HL-60 (cell line): Measurements from ENCODE around the gene MILR1.
A peak's percentile ranks its signal among the peaks of the same experiment; 100 is the strongest.

ENCODE experiments used
- DNase-seq, 2 experiments: peaks; one replicate each; pipeline ENCODE4 v3.0.0-alpha.2; 2010 to 2020; ENCODE audit warnings: low read depth in 1 of 2, low spot score in 1 of 2
- H3K27ac ChIP-seq: fragments of 250-450 bp; sonication (Bioruptor Pico); replicated peaks from 2 replicates; pipeline ENCODE4 v1.5.1; 2020; ENCODE audit warnings: mild to moderate bottlenecking, moderate library complexity
- H3K27me3 ChIP-seq: fragments of 250-450 bp; sonication (Bioruptor Pico); 2 replicates; pipeline ENCODE4 v1.5.1; 2021; ENCODE audit warnings: mild to moderate bottlenecking, moderate library complexity; ENCODE audit not compliant: insufficient read depth, poor library complexity, severe bottlenecking
- H3K4me3 ChIP-seq: replicated peaks from 2 replicates; pipeline ENCODE4 v1.5.1; 2011; ENCODE audit warnings: mild to moderate bottlenecking, control low read depth, low read length; ENCODE audit not compliant: insufficient read depth
- GABPA ChIP-seq: IDR thresholded peaks from 2 replicates; pipeline ENCODE4 v1.6.1; 2012; ENCODE audit warnings: low read depth
- POLR2AphosphoS5 ChIP-seq: IDR thresholded peaks from 2 replicates; pipeline ENCODE4 v1.6.1; 2012; ENCODE audit warnings: low read depth
- REST ChIP-seq: IDR thresholded peaks from 2 replicates; pipeline ENCODE4 v1.6.1; 2012; ENCODE audit warnings: low read depth; ENCODE audit not compliant: insufficient replicate concordance
- SPI1 ChIP-seq: IDR thresholded peaks from 2 replicates; pipeline ENCODE4 v1.6.1; 2012; ENCODE audit warnings: low read depth, mild to moderate bottlenecking, borderline replicate concordance
- TF ChIP-seq, protein P1 (sequence below): IDR thresholded peaks from one replicate; pipeline ENCODE4 v1.5.1; 2011; ENCODE audit warnings: low read length, control low read depth, inconsistent platforms; ENCODE audit not compliant: insufficient read depth

MILR1 gene

DNA sequence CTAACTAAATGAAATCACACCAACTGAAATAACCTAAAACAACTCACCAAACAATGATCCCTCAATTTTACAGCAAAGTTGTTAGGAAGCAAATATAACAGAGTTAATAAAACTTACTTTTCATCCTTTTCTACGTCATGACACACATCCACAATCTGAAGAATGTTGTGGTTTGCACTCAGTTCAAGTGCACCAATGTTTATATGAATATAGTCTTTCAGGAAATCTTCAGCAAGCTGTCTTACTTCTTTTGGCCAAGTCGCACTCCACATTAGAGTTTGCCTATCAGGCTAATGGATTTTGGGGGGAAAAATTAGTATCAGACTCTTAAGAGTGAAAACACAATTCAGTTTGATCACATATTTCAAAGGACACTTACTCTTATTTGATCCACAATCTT lies 53.9 kb downstream of the MILR1 start:
- TF ChIP-seq POLR2AphosphoS5, result no peak
- TF ChIP-seq SPI1, result no peak
- TF ChIP-seq, protein P1, sequence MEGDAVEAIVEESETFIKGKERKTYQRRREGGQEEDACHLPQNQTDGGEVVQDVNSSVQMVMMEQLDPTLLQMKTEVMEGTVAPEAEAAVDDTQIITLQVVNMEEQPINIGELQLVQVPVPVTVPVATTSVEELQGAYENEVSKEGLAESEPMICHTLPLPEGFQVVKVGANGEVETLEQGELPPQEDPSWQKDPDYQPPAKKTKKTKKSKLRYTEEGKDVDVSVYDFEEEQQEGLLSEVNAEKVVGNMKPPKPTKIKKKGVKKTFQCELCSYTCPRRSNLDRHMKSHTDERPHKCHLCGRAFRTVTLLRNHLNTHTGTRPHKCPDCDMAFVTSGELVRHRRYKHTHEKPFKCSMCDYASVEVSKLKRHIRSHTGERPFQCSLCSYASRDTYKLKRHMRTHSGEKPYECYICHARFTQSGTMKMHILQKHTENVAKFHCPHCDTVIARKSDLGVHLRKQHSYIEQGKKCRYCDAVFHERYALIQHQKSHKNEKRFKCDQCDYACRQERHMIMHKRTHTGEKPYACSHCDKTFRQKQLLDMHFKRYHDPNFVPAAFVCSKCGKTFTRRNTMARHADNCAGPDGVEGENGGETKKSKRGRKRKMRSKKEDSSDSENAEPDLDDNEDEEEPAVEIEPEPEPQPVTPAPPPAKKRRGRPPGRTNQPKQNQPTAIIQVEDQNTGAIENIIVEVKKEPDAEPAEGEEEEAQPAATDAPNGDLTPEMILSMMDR, result no peak
- TF ChIP-seq GABPA, result no peak
- no peak for TF ChIP-seq REST
- H3K27me3 ChIP-seq, result no peaks in the 10 kb centered on the region
- DNase-seq, result peak in 1 of 2 experiments; percentile 29
- no peak overlapping the region for H3K27ac ChIP-seq
- H3K4me3 ChIP-seq, result no peak overlapping the region

- no peak for TF ChIP-seq REST
- TF ChIP-seq GABPA, result no peak
- no peak for TF ChIP-seq POLR2AphosphoS5
- TF ChIP-seq, protein P1, result no peak
- no peak for TF ChIP-seq SPI1
- H3K27me3 ChIP-seq, result no peaks in the 10 kb centered on the region
- no peak overlapping the region for H3K27ac ChIP-seq
- peak in 1 of 2 experiments; percentile 38 for DNase-seq
- no peak overlapping the region for H3K4me3 ChIP-seq
Observed at GRCh38 chr17:64503341-64503740, 54.4 kb downstream of the MILR1 start.

GRCh38 chr17:64503821-64504768 lies 55.2 kb downstream of the MILR1 start:
- Histone ChIP-seq H3K27me3 (no peaks in the 10 kb centered on the region), H3K27ac (peak overlapping the region; percentile 98), H3K4me3 (peak overlapping the region; percentile 91)
- peak in 1 of 2 experiments; percentile 20 for DNase-seq
- TF ChIP-seq POLR2AphosphoS5, result no peak
- no peak for TF ChIP-seq REST
- no peak for TF ChIP-seq SPI1
- TF ChIP-seq GABPA, result no peak
- TF ChIP-seq, protein P1, result no peak
